ENCODE measurements around the gene FCRLA. TPM values are rescaled to one million over a fixed set of nuclear protein-coding genes. Genes with fewer than 3 reads are reported as not detected.

The FCRLA gene
- total and polyA plus RNA-seq, 2 experiments from 2014 or later: 6.8 to 8.4 TPM

DNA sequence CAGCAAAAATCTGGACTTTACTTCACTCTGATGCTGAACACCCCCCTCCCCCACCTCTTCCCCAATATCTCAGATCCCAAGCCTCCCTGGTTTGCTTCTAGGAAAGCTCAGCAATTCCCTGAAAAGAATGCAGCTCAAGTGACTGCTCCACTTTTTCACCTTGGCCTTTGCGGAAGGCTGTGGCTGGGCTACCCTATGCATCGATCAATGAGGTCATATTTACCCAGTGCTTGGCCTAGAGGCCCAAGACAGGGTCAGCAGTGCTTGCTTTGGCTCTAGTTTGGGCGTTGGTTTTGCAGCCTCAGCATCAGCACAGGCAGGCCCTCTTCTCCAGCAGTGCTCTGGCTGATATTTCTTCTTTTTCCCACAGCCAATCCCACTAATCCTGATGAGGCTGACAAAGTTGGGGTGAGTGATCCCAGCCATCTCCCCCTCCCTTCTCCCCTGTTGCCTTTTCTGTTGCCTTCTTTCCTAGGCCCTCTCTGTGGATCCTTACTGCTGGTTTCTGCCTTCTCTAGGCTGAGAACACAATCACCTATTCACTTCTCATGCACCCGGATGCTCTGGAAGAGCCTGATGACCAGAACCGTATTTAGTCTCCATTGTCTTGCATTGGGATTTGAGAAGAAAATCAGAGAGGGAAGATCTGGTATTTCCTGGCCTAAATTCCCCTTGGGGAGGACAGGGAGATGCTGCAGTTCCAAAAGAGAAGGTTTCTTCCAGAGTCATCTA lies 29.9 kb upstream of the FCRLA start:
- WGBS, 2 experiments (ENCODE audit: low coverage in 1 of 2, low lambda C conversion rate in 2 of 2, missing lambda C conversion rate in 2 of 2): 76 to 84% methylated on average over 5 of the region's 5 CpGs
- TF ChIP-seq EZH2phosphoT487 (IDR thresholded peaks at IDR 0.05; ENCODE audit: insufficient read depth, low read depth) (no peak), EZH2 (IDR thresholded peaks at IDR 0.05; ENCODE audit: insufficient read depth, poor library complexity, severe bottlenecking) (no peak)
- no peak overlapping the region for H3K9ac ChIP-seq
- no peaks in the 10 kb centered on the region for H3K4me1 ChIP-seq (ENCODE audit: insufficient read depth)
- no peak for DNase-seq
- H3K36me3 ChIP-seq (ENCODE audit: low read depth): no peaks in the 10 kb centered on the region
- H3K9me2 ChIP-seq (ENCODE audit: insufficient read depth): no peaks in the 10 kb centered on the region
- no peak overlapping the region for H3K4me2 ChIP-seq (ENCODE audit: unreplicated experiment)
- no peak overlapping the region for H3K4me3 ChIP-seq
- no peak overlapping the region for H2AFZ ChIP-seq
- no peaks in the 10 kb centered on the region for H4K20me1 ChIP-seq (ENCODE audit: insufficient read depth)
- no peaks in the 10 kb centered on the region for H3F3A ChIP-seq (ENCODE audit: insufficient read depth)
- H3K27me3 ChIP-seq (replicated peaks; ENCODE audit: insufficient read depth): no peaks in the 10 kb centered on the region
- no peak overlapping the region for H3K27ac ChIP-seq
- in situ Hi-C loops (cut with MboI): no loop called here
- no peaks in the 10 kb centered on the region for H3K79me2 ChIP-seq (ENCODE audit: insufficient read depth)
- no peaks in the 10 kb centered on the region for H3K9me3 ChIP-seq (ENCODE audit: low read depth)

DNA sequence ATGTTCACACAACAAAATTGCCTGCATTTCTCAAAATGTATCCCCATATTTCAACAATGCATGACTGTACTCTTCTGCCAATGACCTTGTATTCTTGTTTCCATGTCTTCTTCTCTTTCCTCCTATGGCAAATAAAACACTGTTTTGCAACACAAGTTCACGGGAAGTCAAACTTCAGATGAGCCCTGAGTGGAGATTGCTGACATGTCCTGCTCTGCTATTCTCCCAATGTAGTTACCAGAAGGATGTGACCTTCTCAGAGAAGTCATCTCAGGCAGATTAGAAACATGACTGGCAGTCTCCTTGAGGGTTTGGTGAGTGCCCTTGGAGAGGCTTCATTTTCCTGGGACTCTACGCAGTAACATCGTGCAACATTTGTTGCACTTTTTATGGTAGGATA lies 28.5 kb upstream of the FCRLA start:
- TF ChIP-seq EZH2phosphoT487 (IDR thresholded peaks at IDR 0.05; ENCODE audit: insufficient read depth, low read depth): no peak
- Histone ChIP-seq H3K9me2 (ENCODE audit: insufficient read depth) (no peaks in the 10 kb centered on the region), H3K4me2 (ENCODE audit: unreplicated experiment) (no peak overlapping the region), H4K20me1 (ENCODE audit: insufficient read depth) (no peaks in the 10 kb centered on the region), H3K79me2 (ENCODE audit: insufficient read depth) (no peaks in the 10 kb centered on the region), H3K27me3 (replicated peaks; ENCODE audit: insufficient read depth) (no peaks in the 10 kb centered on the region), H3K9ac (no peak overlapping the region), H3K4me1 (ENCODE audit: insufficient read depth) (no peaks in the 10 kb centered on the region), H3K4me3 (no peak overlapping the region), H3K36me3 (ENCODE audit: low read depth) (no peaks in the 10 kb centered on the region), H3K9me3 (ENCODE audit: low read depth) (no peaks in the 10 kb centered on the region), H3F3A (ENCODE audit: insufficient read depth) (no peaks in the 10 kb centered on the region), H2AFZ (no peak overlapping the region), H3K27ac (no peak overlapping the region)
- in situ Hi-C loops (cut with MboI): no loop called here
- WGBS, 2 experiments (ENCODE audit: low coverage in 1 of 2, low lambda C conversion rate in 2 of 2, missing lambda C conversion rate in 2 of 2): 97% methylated on average over 3 of the region's 3 CpGs
- no peak for DNase-seq

GRCh38 chr1:161681879-161682278 lies 25.1 kb upstream of the FCRLA start:
- no peaks in the 10 kb centered on the region for H3K27me3 ChIP-seq (replicated peaks; ENCODE audit: insufficient read depth)
- no peak overlapping the region for H3K4me2 ChIP-seq (ENCODE audit: unreplicated experiment)
- no peak overlapping the region for H3K4me3 ChIP-seq
- no peaks in the 10 kb centered on the region for H3K4me1 ChIP-seq (ENCODE audit: insufficient read depth)
- peak overlapping the region; percentile 34; the same call in 1 of the 2 replicates for H2AFZ ChIP-seq
- H3K9ac ChIP-seq: no peak overlapping the region
- in situ Hi-C loops (cut with MboI): no loop called here
- H3K9me3 ChIP-seq (ENCODE audit: low read depth): no peaks in the 10 kb centered on the region
- H3K36me3 ChIP-seq (ENCODE audit: low read depth): no peaks in the 10 kb centered on the region
- no peak overlapping the region for H3K27ac ChIP-seq
- DNase-seq: no peak
- no peaks in the 10 kb centered on the region; the same call in 1 of the 2 replicates for H3K9me2 ChIP-seq (ENCODE audit: insufficient read depth)
- WGBS, 2 experiments (ENCODE audit: low coverage in 1 of 2, low lambda C conversion rate in 2 of 2, missing lambda C conversion rate in 2 of 2): 61 to 66% methylated on average over 3 of the region's 3 CpGs
- H4K20me1 ChIP-seq (ENCODE audit: insufficient read depth): no peaks in the 10 kb centered on the region
- H3K79me2 ChIP-seq (ENCODE audit: insufficient read depth): no peaks in the 10 kb centered on the region
- no peaks in the 10 kb centered on the region for H3F3A ChIP-seq (ENCODE audit: insufficient read depth)
- no peak for TF ChIP-seq EZH2phosphoT487 (IDR thresholded peaks at IDR 0.05; ENCODE audit: insufficient read depth, low read depth)
- no peak for TF ChIP-seq EZH2 (IDR thresholded peaks at IDR 0.05; ENCODE audit: insufficient read depth, poor library complexity, severe bottlenecking)

GRCh38 chr1:161688946-161689345 lies 18.1 kb upstream of the FCRLA start:
- no peak overlapping the region for H3K27ac ChIP-seq
- no peaks in the 10 kb centered on the region for H3K79me2 ChIP-seq (ENCODE audit: insufficient read depth)
- H2AFZ ChIP-seq: no peak overlapping the region; the same call in 1 of the 2 replicates
- no peak overlapping the region for H3K4me2 ChIP-seq (ENCODE audit: unreplicated experiment)
- H3K27me3 ChIP-seq (replicated peaks; ENCODE audit: insufficient read depth): no peaks in the 10 kb centered on the region
- H3K36me3 ChIP-seq (ENCODE audit: low read depth): no peaks in the 10 kb centered on the region
- 64 to 66% methylated on average over 3 of the region's 3 CpGs for WGBS, 2 experiments (ENCODE audit: low coverage in 1 of 2, low lambda C conversion rate in 2 of 2, missing lambda C conversion rate in 2 of 2)
- no peak overlapping the region for H3K4me3 ChIP-seq
- H4K20me1 ChIP-seq (ENCODE audit: insufficient read depth): no peaks in the 10 kb centered on the region
- H3K9ac ChIP-seq: no peak overlapping the region
- DNase-seq: no peak
- no peaks in the 10 kb centered on the region for H3K4me1 ChIP-seq (ENCODE audit: insufficient read depth)
- TF ChIP-seq EZH2 (IDR thresholded peaks at IDR 0.05; ENCODE audit: insufficient read depth, poor library complexity, severe bottlenecking) (no peak), EZH2phosphoT487 (IDR thresholded peaks at IDR 0.05; ENCODE audit: insufficient read depth, low read depth) (no peak)
- in situ Hi-C loops (cut with MboI): no loop called here
- no peaks in the 10 kb centered on the region for H3F3A ChIP-seq (ENCODE audit: insufficient read depth)
- H3K9me3 ChIP-seq (ENCODE audit: low read depth): no peaks in the 10 kb centered on the region
- no peaks in the 10 kb centered on the region; the same call in 1 of the 2 replicates for H3K9me2 ChIP-seq (ENCODE audit: insufficient read depth)

Data from GM23248 (cell line).